HG03432 (cell line): ENCODE results near the gene CSF2.

ENCODE experiments used
- ATAC-seq: cut with Tn5 transposase; IDR thresholded peaks from one replicate; pipeline ENCODE4 v1.9.1; 2021; ENCODE audit warnings: mild to moderate bottlenecking, moderate library complexity; ENCODE audit not compliant: unreplicated experiment

CSF2 gene

GRCh38 chr5:132073231-132074013 is at the start of gene CSF2:
TSS of gene CSF2 (plus strand) at chr5:132073789. CDS start at chr5:132073824, 35 bp downstream.
- ATAC-seq: no peak

GRCh38 chr5:132024117-132024435 is 49.5 kb upstream of the CSF2 start:
- ATAC-seq: no peak

- ATAC-seq: no peak
Measured at GRCh38 chr5:132024789-132025402, 48.7 kb upstream of the CSF2 start.

- no peak for ATAC-seq
Measured at GRCh38 chr5:132025403-132025971, 48.1 kb upstream of the CSF2 start.

GRCh38 chr5:132026516-132027008 is 47.0 kb upstream of the CSF2 start:
- no peak for ATAC-seq

- ATAC-seq: peak; percentile 58
Measured at GRCh38 chr5:132027027-132027426, 46.6 kb upstream of the CSF2 start.

- ATAC-seq: no peak
Measured at GRCh38 chr5:132029609-132030330, 43.8 kb upstream of the CSF2 start.

GRCh38 chr5:132030610-132031009 is 43.0 kb upstream of the CSF2 start:
- ATAC-seq: no peak

GRCh38 chr5:132032196-132032595 is 41.4 kb upstream of the CSF2 start:
- no peak for ATAC-seq

- ATAC-seq: no peak
Measured at GRCh38 chr5:132033122-132033521, 40.5 kb upstream of the CSF2 start.

- no peak for ATAC-seq
Measured at GRCh38 chr5:132037353-132037752, 36.2 kb upstream of the CSF2 start.

GRCh38 chr5:132044207-132044606 is 29.4 kb upstream of the CSF2 start:
- ATAC-seq: no peak

- no peak for ATAC-seq
Measured at GRCh38 chr5:132046880-132047299, 26.7 kb upstream of the CSF2 start.

GRCh38 chr5:132049093-132049492 is 24.5 kb upstream of the CSF2 start:
- ATAC-seq: no peak

- ATAC-seq: no peak
Measured at GRCh38 chr5:132049559-132049958, 24.0 kb upstream of the CSF2 start.

- no peak for ATAC-seq
Measured at GRCh38 chr5:132050136-132050535, 23.5 kb upstream of the CSF2 start.

GRCh38 chr5:132050661-132051552 is 22.7 kb upstream of the CSF2 start:
- ATAC-seq: no peak

GRCh38 chr5:132052520-132052919 is 21.1 kb upstream of the CSF2 start:
- ATAC-seq: no peak

GRCh38 chr5:132053483-132053882 is 20.1 kb upstream of the CSF2 start:
- ATAC-seq: no peak

- ATAC-seq: no peak
Measured at GRCh38 chr5:132054031-132054696, 19.4 kb upstream of the CSF2 start.
